Omental fat pad (tissue), 4 donors: ENCODE results near the gene THAP10. TPM values are rescaled to one million over a fixed set of nuclear protein-coding genes. Genes with fewer than 3 reads are reported as not detected.

ENCODE experiments used
- ATAC-seq: fragments of 150-250 bp; one replicate; pipeline ENCODE4 v1.9.1; 2016; ENCODE audit warnings: mild to moderate bottlenecking, moderate library complexity; ENCODE audit not compliant: low FRiP score
- DNase-seq: peaks from one replicate; pipeline ENCODE4 v3.0.0-alpha.2; 2019; ENCODE audit warnings: low spot score
- total RNA-seq, 4 donors: library from RNA; depleted of rRNA; stranded (reverse); fragments of >200 nt; gene quantifications; one replicate each; pipeline ENCODE4 v1.1.0, GENCODE V29; 2016
- TF ChIP-seq, protein P1 (sequence below), 3 donors: fragments of 450-650 bp; IDR thresholded peaks; one replicate each; pipeline ENCODE4 v1.5.1; 2016 to 2017; ENCODE audit warnings: antibody characterized with exemption in 3 of 3, mild to moderate bottlenecking in 3 of 3, moderate library complexity in 2 of 3

The THAP10 gene
- total RNA-seq, 4 donors from 2014 or later, result 0.48 to 3.5 (median 1.1) TPM

DNA sequence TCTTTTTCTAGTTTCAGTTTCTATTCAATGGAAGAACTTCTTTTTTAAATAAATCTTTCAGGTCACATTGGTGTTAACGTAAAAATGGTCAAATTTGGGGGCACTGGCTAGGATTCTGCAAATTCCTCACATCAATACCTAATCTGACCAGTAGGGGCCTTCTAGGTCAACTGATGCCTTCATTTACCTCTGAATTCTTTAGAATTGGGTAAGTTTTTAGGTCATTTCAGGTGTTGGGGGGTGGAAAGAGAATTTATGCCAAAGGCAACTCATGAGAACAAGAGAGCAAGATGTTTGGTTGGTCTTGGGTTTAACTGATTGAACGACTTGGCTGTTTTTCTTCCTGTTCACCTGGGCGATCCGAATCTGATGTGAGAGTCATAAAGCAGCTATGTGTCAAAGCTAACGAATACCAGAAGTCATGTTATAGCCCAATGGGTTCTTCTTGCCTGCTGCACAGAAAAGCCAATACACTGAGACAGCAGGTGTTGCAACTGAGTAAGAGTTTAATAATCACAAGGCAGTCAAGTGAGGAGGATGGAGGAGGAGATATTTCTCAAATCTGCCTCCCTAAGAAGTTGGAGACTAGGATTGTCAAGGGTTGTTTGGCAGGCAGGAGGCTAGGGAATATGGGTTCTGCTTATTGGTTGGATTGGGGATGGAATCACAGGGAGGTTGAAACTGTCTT is 15.7 kb upstream of the THAP10 start:
- TF ChIP-seq, protein P1, sequence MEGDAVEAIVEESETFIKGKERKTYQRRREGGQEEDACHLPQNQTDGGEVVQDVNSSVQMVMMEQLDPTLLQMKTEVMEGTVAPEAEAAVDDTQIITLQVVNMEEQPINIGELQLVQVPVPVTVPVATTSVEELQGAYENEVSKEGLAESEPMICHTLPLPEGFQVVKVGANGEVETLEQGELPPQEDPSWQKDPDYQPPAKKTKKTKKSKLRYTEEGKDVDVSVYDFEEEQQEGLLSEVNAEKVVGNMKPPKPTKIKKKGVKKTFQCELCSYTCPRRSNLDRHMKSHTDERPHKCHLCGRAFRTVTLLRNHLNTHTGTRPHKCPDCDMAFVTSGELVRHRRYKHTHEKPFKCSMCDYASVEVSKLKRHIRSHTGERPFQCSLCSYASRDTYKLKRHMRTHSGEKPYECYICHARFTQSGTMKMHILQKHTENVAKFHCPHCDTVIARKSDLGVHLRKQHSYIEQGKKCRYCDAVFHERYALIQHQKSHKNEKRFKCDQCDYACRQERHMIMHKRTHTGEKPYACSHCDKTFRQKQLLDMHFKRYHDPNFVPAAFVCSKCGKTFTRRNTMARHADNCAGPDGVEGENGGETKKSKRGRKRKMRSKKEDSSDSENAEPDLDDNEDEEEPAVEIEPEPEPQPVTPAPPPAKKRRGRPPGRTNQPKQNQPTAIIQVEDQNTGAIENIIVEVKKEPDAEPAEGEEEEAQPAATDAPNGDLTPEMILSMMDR (IDR thresholded peaks at IDR 0.05), result no peak
- DNase-seq (no peak), ATAC-seq (no peak)

DNA sequence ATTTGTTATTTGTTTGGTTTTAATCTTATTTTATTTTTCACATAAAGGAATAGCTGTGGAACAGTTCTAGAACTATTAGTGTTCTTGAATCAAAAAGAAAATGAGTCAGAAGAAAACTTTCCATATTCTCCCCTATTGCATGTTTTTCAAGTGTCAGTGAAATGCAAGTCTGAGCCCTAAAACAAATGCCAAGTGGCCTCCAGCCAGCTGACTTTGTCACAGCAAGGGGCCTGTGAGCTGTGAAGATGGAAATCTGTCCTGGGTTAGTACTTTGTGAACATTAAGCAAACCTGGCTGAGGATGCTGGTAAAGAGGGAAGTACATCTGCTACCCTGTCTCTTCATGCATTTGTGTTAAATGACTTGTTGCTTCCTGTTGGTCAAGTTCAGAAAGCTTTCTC is 14.6 kb upstream of the THAP10 start:
- TF ChIP-seq, protein P1 (IDR thresholded peaks at IDR 0.05), result no peak
- ATAC-seq (no peak), DNase-seq (no peak)

DNA sequence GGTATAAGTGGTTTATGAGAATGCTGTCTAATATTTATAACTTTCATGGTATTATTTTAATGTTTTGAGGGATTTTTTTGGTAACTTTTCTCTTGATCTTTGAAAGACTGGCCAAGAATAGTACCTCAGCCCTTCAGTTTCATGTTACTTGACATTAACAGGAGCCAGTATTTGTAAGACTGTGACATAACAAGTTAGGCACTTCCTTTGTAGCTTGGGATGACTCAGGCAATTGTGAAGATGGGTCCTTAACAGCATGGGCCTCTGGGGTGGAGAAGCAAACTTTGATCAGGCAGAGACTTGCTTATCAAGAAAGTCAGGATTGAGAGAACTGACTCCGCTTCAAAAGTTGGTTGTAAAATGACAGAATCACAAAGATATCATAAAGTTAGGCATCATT is 9.9 kb upstream of the THAP10 start:
- no peak for ATAC-seq
- TF ChIP-seq, protein P1 (IDR thresholded peaks at IDR 0.05), result no peak
- no peak for DNase-seq

DNA sequence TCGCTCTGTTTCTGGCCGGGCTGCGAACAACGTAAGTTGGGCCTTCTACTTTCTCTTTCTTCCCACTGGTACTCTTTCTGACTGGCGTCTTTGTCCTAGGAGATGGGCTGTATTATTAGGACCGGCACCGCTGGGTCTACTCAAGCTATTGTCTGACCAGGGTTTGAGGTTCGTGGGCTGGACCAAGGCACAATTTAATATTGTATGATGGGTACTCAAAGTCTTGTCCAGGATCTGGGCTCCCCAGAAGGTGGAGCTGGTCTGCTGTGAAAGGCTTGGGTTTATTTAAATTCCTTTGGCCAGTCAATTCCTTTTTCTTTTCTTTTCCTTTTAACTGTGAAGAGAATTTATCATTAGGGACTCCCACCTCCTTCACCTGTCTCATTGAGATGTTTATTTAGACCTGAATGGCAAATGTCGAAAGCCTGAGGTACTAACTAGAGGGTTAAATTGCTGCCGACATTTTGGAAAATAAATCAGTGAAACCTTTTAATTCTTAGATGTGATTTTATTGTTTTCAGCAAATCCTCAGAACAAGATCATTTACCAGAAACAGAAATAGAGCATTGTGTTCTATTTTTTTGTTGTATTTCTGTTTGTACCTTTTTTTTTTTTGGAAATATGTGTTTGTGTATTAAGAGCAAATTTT is 803 bp upstream of the THAP10 start:
- ATAC-seq (peak; percentile 33), DNase-seq (no peak)
- TF ChIP-seq, protein P1 (IDR thresholded peaks at IDR 0.05), result no peak

GRCh38 chr15:70882361-70882760 is 9.9 kb downstream of the THAP10 start:
- ATAC-seq (no peak), DNase-seq (no peak)
- TF ChIP-seq, protein P1 (IDR thresholded peaks at IDR 0.05), result no peak

DNA sequence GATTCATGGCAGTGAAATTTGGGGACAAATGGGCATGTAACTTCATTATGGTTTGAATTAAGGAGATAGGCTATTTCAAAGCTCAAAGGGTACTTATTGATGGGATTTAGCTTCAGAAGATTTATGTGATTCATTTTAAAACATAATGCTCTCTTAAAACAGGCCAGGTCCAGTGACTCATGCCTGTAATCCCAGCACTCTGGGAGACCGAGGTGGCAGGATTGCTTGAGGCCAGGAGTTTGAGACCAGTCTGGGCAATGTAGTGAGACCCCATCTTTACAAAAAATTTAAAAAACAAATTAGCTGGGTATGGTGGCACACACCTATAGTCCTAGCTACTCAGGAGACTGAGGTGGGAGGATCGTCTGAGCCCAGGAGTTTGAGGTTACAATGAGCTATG is 11.5 kb downstream of the THAP10 start:
- no peak for ATAC-seq
- DNase-seq, result no peak
- TF ChIP-seq, protein P1 (IDR thresholded peaks at IDR 0.05), result no peak

- DNase-seq (no peak), ATAC-seq (no peak)
- TF ChIP-seq, protein P1 (IDR thresholded peaks at IDR 0.05), result no peak
Measured at GRCh38 chr15:70879401-70879800, 12.8 kb downstream of the THAP10 start.
